ENCODE data around the gene CDKL2.
"Not testable (repeated sequence)": the region's sequence is repeated elsewhere in the genome, so short reads cannot be mapped to it uniquely, and the experiment has no call there.

The CDKL2 gene

DNA sequence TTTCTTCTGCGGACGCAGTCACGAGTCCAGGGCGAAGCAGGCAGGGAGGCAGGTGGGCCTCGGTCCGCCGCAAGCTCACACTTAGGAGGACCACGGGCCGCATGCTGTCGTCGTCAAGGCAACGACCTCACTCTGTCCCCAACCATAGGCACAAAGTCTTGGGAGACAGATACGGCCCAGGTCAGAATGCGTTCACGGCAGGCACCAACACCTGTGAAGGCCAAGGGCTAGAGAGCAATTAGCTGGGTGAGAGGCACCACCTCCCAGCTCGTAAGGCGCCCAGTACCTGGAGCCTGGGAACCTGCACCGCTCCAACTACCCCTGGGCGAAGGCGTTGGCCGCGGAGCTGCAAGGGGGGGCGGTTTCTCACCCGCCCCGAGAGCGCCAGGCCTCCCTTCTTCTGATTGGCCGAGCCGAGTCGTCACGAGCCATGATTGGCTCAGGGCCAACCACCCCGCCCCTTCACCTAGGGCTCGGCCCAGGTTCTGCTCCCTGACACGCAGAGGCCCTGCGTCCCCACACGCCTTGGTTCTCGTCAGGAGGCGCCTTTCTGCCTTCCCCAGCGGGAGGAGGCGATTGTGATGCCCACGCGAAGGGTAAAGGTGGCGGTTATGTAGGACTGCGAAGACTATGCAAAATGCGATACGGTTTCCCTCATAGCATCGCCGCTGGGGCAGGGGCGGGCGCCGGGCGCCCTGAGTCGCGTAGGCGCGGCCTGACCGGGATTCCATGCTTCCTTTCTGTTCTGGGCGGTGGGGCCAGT, at the start of gene CDKL2:
Gene CDKL2 (minus strand): TSS at position 355 of the 763 bp plus-strand sequence. CDS start 4,540 bp downstream, outside the sequence.
- peak; percentile 91 for DNase-seq

DNA sequence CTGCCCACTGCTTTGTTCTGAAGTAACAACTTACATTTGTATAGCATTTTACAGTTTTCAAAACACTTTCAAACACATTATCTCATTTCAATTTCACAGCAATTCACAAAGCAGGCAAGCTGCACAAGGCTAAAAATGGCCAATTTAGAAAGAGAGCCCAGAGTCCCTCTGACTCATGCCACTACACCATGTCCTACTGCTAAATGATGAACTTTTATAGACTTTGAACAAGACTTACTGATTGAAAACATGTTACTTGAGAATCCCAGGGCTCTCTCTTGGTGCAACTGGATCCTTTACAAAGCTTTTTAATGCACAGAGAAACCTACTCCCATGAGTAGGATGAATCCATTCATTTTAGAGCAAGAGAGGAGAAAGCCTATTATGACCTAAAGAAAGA, 48.6 kb upstream of the CDKL2 start:
- DNase-seq = no peak

DNA sequence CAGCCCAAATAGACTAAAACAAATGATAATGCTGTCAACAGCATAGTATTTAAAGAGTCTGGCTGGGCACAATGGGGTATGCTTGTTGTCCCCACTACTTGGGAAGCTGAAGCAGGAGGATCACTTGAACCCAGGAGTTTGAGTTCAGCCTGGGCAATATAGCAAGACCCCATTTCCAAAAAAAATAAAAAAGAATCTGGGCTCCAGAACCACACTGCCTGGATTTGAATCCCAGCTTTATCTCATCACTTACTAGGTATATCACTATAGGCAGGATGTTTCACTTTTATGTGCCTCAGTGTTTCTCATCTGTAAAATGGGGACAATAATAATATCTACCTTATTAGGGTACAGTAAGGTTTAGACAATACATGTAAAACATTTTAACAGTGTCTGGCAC, 48.1 kb upstream of the CDKL2 start:
- DNase-seq = no peak

GRCh38 chr4:75675004-75675531, 44.7 kb upstream of the CDKL2 start:
- no peak for DNase-seq

- no peak for DNase-seq
Observed at GRCh38 chr4:75673959-75674328, 43.6 kb upstream of the CDKL2 start.

- peak; percentile 95 for DNase-seq
Observed at GRCh38 chr4:75673027-75673958, 43.0 kb upstream of the CDKL2 start, which contains the start of gene G3BP2. TSS of gene G3BP2 (minus strand) at chr4:75673411. CDS start at chr4:75662025, 11,386 bp downstream.

DNA sequence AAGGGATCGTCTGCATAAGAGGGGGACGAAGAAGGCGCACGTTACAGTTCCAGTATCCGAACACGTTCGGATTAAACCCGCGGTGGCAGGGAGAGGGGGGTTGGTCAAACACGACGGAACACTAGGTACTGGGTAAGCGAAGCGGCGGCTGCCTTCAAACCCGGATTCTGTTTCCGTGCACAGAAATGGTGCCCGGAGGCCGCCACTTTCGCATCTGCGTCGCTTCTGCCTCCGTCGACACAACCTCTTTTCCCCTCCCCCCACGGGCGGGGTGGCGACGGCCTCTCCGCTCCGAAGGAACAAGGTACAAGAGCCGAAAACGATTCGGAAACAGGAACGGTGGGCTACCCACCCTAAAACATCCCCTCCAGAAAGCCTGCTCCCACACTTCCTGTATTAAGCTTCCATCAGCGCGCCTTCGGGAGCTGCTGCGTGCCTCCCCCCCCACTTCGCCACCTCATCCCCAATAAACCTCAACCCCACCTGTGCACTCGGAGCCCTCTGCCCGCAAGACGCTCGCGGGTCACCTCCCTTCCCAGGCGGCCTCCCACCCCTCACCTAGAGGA, 42.2 kb upstream of the CDKL2 start:
- peak; percentile 73 for DNase-seq

GRCh38 chr4:75671802-75672421, 41.6 kb upstream of the CDKL2 start:
- DNase-seq = no peak

DNA sequence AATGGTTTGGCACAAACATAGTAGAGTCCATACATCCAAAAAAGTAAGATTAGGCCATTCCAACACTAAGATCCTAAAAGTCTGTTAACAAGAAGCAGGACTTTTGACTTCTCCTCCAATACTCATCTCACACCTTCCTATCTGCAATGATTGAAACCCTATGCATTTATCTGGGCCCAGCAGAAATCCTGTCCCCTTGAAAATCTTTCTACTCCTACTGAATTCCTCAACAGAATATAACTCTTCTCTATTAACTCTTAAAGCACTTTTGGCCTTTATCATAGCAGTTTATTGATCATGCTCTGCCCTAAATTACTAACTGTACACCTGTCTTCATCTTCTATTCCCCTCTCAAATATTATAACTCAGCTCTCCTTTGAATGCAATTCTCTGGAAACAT, 38.3 kb upstream of the CDKL2 start:
- no peak for DNase-seq

DNA sequence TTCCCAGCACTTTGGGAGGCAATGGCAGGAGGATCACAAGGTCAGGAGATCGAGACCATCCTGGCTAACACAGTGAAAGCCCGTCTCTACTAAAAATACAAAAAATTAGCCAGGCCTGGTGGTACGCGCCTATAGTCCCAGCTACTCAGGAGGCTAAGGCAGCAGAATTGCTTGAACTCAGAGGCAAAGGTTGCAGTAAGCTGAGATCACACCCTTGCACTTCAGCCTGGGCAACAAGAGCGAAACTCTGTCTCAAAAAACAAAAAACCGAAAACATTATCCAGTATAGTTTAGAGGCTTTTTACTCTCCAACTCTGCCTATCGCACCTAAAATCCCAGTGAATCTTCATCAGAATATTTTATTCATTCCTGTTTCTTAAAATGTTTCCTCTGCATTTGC, 37.3 kb upstream of the CDKL2 start:
- not testable (repeated sequence) for DNase-seq

- DNase-seq = no peak
Observed at GRCh38 chr4:75666299-75666698, 36.0 kb upstream of the CDKL2 start.

DNA sequence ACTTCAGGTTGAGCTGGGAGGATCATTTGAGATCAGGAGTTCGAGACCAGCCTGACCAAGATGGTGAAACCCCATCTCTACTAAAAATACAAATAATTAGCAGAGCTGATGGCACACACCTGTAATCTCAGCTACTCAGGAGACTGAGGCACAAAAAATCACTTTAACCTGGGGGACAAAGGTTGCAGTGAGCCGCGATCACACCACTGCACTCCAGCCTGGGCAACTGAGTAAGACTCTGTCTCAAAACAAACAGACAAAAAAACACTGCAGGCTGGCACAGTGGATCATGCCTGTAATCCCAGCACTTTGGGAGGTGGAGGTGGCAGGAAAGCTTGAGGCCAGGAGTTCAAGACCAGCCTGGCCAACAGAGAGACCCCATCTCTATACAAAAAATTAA, 34.3 kb upstream of the CDKL2 start:
- not testable (repeated sequence) for DNase-seq

- no peak for DNase-seq
Observed at GRCh38 chr4:75662626-75663025, 32.3 kb upstream of the CDKL2 start.

DNA sequence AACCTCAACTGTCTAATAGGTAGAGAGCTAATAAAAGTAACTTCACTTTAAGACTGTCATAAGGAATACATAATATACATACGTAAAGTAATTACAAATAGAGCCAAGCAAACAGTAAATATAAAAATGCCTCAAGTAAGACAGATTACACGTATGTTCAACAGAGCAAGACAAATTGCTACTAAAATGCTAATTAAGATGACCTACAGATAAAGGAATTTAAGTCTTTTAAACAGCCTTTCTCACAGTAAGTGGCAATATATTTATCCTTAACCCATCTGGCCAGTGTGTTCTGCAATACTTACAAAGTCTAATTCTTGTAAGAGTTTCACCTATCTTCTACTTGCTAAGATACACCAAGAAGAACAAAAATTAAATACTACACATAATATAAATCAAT, 30.2 kb upstream of the CDKL2 start:
- DNase-seq = no peak

GRCh38 chr4:75659512-75660031, 29.2 kb upstream of the CDKL2 start:
- DNase-seq = no peak

DNA sequence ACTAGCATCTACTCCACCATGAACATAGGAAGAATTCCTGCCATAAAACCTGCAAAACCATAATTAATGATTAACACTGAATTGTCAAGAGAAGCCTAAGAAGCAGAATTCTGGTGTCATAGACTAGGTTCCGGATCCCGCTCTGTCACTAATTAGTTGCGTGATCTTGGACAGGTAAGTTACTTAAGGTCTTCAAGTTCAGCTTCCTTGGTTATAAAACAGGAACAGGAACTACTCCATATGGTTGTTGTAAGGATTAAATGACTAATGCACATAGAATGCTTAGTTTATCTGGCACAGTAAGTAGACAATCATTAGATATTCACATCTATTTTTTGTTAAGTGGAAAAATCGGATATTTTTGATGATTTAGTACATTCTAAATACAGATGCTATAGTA, 28.5 kb upstream of the CDKL2 start:
- DNase-seq = no peak

DNA sequence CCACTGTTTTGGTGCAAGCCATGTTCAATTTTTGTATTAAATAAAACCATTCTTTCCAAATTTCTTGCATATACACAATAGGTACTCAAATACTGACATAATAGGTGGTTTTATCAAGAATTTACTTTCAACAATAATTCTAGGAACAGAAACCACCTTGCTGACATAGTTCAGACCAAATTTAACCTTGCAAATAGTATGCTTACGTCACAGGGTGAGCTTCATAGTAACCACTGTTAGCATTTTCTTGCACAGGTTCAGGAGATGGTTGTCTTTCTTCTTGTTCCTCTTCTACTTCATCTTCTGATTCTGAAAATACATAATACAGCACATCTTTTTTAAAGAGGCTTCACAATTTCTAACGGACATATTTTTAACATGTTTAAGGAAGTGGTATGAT, 25.2 kb upstream of the CDKL2 start:
- no peak for DNase-seq

DNA sequence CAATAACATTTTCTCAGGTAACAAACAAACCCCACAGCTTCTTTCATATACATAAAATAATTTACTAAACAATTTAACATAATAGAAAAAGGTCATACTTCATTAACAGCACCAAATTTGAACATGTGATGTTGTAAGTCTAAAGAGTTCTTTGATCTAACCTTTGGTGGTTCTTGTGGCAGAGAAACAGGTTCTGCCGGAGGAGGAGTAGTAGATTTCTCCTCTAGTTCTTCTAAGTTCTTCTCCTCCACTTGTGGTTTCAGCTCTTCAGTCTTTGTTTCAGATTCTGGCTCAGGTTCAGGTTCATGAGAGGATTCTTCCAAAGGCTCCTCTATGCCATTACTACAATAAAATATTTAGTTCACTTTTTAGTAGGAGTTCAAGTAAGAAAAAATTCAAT, 24.6 kb upstream of the CDKL2 start:
- DNase-seq = no peak

DNA sequence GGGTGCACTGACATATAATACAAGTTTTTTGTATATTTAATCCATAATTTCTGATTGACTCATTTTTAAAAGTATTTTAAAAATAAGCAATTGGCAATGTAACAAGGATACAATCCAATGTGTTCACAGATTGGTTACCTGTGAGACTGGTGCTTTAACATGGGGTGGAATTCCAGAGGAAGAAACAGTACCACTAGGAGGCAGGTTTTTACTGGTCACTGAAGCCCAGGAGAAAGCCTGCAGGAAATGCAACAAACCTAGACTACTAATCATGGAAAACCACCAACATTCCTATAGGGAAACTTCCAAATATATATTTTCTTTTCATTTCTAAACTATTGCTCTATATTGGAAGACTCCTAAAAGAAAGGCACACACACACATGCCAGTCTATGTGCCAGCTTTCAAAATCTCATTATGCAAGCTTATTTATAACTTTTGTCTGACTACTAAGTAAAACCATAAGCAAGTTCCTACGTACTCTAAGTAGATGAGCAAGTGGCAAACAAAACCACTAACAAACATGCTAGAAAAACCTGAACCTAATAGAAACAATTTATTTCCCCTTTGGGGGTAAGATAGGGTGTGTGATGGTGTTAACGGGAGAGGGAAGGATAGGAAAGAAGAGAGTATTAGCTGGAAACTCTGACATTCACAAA, 23.6 kb upstream of the CDKL2 start:
- DNase-seq = no peak

DNA sequence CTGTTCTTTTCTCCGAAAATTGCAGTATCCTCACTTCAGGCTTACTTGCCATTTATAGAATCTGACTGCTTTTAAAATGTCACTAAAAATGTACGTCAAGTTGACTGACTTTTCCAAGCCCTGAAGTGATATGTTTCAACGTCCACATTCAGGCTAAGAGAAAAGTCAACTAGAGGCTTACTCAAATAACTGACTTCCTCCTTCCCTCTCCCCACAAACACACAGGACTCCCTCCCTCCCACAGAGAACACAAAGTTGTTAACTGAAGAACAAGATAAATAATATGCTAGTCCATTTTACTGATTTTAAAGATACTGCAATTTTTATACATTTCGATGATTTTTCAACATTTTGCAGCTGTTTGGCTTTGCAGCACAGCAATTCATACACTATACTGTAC, 13.8 kb upstream of the CDKL2 start:
- DNase-seq = no peak

DNA sequence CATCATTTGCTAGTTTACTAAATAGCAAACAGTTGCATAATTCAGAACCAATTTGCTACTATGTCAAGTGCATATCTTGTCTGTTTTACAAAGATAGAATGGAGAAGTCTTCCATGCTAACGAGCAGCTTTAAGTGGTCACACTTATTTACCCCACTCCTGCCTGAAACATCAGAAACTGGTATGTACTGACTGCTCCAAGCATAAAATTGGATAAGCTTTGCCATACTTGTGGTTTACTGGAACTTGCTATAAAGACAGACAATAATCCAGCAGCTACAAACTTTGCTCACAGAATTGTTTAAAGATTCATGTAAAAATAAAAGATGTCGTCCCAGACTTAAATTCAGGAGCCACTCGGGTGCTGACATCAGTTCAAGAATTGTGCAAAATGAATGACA, 13.3 kb upstream of the CDKL2 start:
- DNase-seq = no peak

DNA sequence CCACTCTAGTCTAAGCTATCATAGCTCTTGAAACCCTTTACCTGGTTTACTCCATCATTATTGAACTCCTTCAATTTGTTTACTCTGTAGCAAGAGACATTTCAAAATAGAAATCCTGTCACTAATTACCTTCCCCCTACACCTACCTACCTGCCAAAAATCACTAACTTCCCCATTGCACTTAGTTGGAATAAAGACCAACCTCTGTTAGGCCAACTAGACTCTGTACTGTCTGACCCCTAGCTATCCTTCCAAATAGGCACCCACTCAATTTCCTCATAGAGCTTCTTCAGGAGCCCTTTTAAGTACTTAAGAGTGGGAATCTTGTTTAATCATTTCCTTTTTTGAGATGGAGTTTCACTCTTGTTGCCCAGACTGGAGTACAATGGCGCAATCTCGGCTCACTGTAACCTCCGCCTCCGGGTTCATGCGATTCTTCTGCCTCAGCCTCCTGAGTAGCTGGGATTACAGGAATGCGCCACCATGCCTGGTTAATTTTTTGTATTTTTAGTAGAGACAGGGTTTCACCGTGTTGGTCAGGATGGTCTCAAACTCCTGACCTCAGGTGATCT, 8.9 kb upstream of the CDKL2 start:
- DNase-seq = no peak
